ENCODE results near the gene SIRPG. TPM values are rescaled to one million over a fixed set of nuclear protein-coding genes. Genes with fewer than 3 reads are reported as not detected.
"Not testable (repeated sequence)": the region's sequence is repeated elsewhere in the genome, so short reads cannot be mapped to it uniquely, and the experiment has no call there.

The SIRPG gene
- under 1 TPM in 2 of 7 donors, not detected in 5; 0.23 to 0.25 TPM for total RNA-seq
- 1 to 10 TPM in 1 of 2 donors, under 1 TPM in 1; 0.06 to 1.4 TPM for polyA plus RNA-seq
- long read RNA-seq, donor 1, result 0 reads
- long read RNA-seq, donor 2, result 0 reads
- long read RNA-seq, donor 3, result 0 reads

DNA sequence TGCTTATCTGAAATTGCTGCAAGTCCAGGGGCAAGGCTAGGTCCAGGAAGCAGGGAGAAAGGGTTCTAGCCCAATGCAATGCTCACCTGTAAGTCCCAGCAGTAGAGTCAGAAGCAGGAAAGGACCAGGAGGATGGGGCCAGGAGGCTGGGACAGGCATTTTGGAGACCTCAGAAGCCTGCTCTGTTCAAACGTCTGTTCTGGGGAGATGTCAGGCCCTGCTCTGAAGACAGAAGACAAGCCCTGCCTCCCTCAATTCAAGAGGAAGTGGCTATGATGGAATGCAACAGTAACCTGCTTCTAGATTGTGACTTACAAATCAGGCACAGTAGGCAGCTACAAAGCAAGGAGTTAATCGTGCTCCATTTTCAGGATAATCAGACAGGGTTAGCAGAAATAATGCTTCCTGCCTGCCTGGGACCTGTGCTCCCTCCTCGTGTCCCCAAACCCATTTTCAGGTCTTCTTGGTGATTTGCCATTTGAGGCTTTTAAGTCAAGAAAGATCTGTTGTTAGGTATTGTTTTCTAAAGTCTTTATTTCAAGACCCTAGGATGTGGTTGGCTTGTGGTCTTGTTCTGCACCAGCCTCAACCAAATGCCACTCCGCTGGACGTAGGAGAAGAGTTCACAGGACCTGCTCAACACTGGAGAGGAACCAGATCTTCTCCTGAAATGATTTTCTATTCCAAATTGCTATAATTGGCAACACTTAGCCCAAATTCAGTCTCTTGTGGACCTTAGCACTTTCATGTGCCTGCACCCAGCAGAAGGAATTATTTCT, at the start of gene SIRPG:
TSS of gene SIRPG (minus strand) at position 224 of the 779 bp plus-strand sequence. CDS start at position 159, 65 bp downstream.
- Histone ChIP-seq H3K9me3 (no peaks in the 10 kb centered on the region), H3K36me3 (no peaks in the 10 kb centered on the region), H3K4me1 (ENCODE audit: insufficient read depth) (no peaks in the 10 kb centered on the region), H3K27me3 (no peaks in the 10 kb centered on the region), H3K4me3 (no peak within 1 kb of the TSS), H3K27ac (no peak within 1 kb of the TSS)
- WGBS, 3 donors, result 56 to 60% (median 59%) methylated on average over 5 of the region's 5 CpGs
- no peak for DNase-seq
- intact Hi-C loops (cut with DNase I), result no loop called here
- TF ChIP-seq EP300 (IDR thresholded peaks at IDR 0.05) (no peak), POLR2A (IDR thresholded peaks at IDR 0.05) (no peak)
- TF ChIP-seq, protein P1, sequence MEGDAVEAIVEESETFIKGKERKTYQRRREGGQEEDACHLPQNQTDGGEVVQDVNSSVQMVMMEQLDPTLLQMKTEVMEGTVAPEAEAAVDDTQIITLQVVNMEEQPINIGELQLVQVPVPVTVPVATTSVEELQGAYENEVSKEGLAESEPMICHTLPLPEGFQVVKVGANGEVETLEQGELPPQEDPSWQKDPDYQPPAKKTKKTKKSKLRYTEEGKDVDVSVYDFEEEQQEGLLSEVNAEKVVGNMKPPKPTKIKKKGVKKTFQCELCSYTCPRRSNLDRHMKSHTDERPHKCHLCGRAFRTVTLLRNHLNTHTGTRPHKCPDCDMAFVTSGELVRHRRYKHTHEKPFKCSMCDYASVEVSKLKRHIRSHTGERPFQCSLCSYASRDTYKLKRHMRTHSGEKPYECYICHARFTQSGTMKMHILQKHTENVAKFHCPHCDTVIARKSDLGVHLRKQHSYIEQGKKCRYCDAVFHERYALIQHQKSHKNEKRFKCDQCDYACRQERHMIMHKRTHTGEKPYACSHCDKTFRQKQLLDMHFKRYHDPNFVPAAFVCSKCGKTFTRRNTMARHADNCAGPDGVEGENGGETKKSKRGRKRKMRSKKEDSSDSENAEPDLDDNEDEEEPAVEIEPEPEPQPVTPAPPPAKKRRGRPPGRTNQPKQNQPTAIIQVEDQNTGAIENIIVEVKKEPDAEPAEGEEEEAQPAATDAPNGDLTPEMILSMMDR (IDR thresholded peaks at IDR 0.05), result no peak

DNA sequence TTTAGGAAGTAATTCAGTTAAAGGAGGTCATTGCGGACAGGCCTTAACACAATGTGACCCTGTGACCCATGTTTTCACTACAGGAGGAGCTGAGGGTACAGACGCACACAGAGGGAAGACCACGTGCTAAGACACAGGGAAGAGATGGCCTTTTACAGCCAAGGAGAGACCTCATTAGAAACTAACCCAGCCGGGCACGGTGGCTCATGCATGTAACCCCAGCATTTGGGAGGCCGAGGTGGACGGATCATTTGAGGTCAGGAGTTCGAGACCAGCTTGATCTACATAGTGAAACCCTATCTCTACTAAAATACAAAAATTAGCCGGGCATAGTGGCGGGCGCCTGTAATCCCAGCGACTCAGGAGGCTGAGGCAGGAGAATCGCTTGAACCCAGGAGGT, 49.3 kb upstream of the SIRPG start:
- 77 to 85% (median 80%) methylated on average over 13 of the region's 13 CpGs for WGBS, 3 donors
- H3K36me3 ChIP-seq; H3K4me3 ChIP-seq; intact Hi-C loops (cut with DNase I); DNase-seq; H3K27me3 ChIP-seq; H3K4me1 ChIP-seq (ENCODE audit: insufficient read depth); H3K27ac ChIP-seq; H3K9me3 ChIP-seq: not testable (repeated sequence)

DNA sequence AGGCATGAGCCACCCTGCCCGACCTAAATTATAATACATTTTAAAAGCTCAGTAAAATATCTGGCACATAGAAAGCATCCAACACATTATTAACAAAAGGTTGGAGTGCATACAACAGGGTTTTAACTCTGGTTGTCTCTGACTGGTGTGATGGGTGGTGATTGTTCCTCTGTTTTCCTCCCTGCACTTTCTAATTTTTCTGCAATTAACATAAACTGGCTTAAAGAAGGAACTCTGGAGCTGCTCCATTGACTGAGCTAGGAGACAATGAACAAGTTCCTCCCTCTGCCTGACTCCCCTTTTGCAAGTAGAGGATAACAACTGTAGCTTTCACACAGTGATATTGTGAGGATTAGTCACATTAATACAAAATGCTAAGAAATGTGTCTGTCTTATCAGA, 48.5 kb upstream of the SIRPG start:
- TF ChIP-seq EP300 (IDR thresholded peaks at IDR 0.05) (no peak), POLR2A (IDR thresholded peaks at IDR 0.05) (no peak)
- TF ChIP-seq, protein P1 (IDR thresholded peaks at IDR 0.05), result no peak
- Histone ChIP-seq H3K27ac (no peak overlapping the region), H3K9me3 (no peaks in the 10 kb centered on the region), H3K4me3 (no peak overlapping the region), H3K27me3 (no peaks in the 10 kb centered on the region), H3K4me1 (ENCODE audit: insufficient read depth) (no peaks in the 10 kb centered on the region), H3K36me3 (no peaks in the 10 kb centered on the region)
- no peak for DNase-seq
- intact Hi-C loops (cut with DNase I), result no loop called here
- 43 to 77% (median 60%) methylated on average over 1 of the region's 1 CpG for WGBS, 3 donors

DNA sequence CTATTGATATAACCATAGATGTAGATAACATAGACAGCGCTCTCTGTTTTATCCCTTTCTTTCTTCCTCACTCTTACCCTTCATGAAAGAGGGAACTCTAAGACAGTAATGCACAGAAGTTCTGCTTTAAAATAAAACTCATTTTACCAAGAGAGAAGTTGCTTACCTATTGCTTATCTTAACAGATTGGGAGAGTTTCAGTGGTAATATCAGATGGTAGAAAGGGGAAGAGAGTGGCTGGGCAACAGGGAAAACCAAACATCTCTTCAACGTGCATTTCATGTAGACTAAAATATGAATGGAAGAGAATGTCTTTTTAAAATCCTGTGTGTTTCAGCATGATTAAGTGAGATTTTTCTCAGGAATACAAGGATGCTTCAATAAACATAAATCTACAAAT, 45.3 kb upstream of the SIRPG start:
- no peaks in the 10 kb centered on the region for H3K9me3 ChIP-seq
- no peaks in the 10 kb centered on the region for H3K27me3 ChIP-seq
- no peak overlapping the region for H3K4me3 ChIP-seq
- intact Hi-C loops (cut with DNase I), result no loop called here
- DNase-seq, result no peak
- no peak for TF ChIP-seq POLR2A (IDR thresholded peaks at IDR 0.05)
- no peak for TF ChIP-seq EP300 (IDR thresholded peaks at IDR 0.05)
- TF ChIP-seq, protein P1 (IDR thresholded peaks at IDR 0.05), result no peak
- H3K27ac ChIP-seq, result no peak overlapping the region
- 56 to 83% (median 64%) methylated on average over 2 of the region's 2 CpGs for WGBS, 3 donors
- H3K36me3 ChIP-seq, result no peaks in the 10 kb centered on the region
- H3K4me1 ChIP-seq (ENCODE audit: insufficient read depth), result no peaks in the 10 kb centered on the region

DNA sequence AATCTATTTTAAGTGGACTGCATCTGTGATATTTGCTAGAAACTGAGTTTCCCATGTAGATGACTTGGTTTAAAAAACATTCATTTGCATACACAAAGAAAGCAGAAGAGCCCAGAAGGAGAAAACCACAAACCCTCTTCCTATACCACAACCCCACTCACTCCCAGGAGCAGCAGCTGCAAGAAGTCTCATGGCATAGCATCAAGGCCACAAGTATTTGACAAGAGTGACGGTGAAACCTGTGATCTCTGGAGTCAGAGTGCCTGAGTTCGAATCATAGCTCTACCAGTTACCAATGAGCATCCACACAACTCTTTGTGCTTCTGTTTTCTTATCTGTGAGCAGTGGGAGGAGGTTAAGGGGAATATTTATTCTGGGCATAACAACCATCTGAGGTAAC, 44.7 kb upstream of the SIRPG start:
- WGBS, 3 donors, result 65 to 69% (median 69%) methylated on average over 2 of the region's 2 CpGs
- TF ChIP-seq EP300 (IDR thresholded peaks at IDR 0.05) (no peak), POLR2A (IDR thresholded peaks at IDR 0.05) (no peak)
- TF ChIP-seq, protein P1 (IDR thresholded peaks at IDR 0.05), result no peak

More for the DNA sequence above, 44.7 kb upstream of the SIRPG start:
- no peaks in the 10 kb centered on the region for H3K36me3 ChIP-seq
- H3K9me3 ChIP-seq, result no peaks in the 10 kb centered on the region
- no peak overlapping the region for H3K4me3 ChIP-seq
- no peaks in the 10 kb centered on the region for H3K27me3 ChIP-seq
- DNase-seq, result no peak
- no peak overlapping the region for H3K27ac ChIP-seq
- no peaks in the 10 kb centered on the region for H3K4me1 ChIP-seq (ENCODE audit: insufficient read depth)
- intact Hi-C loops (cut with DNase I), result no loop called here
